ENCODE data around the gene APOA4. TPM values are rescaled to one million over a fixed set of nuclear protein-coding genes. Genes with fewer than 3 reads are reported as not detected.

The APOA4 gene
- total and polyA plus RNA-seq, 2 of the 13 experiments (the other 11 are each of a cell fraction or from before 2014, with no cell fraction given) = 3.8 to 7.2 TPM

- peak; percentile 36; the same call in 1 of the 2 replicates for TF ChIP-seq ZNF557 (CRISPR knock-in tag; IDR thresholded peaks at IDR 0.05)
- no peak for TF ChIP-seq ZNF18 (CRISPR knock-in tag; IDR thresholded peaks at IDR 0.05; ENCODE audit: insufficient replicate concordance)
- TF ChIP-seq ZNF589 (CRISPR knock-in tag; conservative IDR thresholded peaks at IDR 0.05) = peak; percentile 90
- TF ChIP-seq CTCF (CRISPR knock-in tag; IDR thresholded peaks at IDR 0.05) = 0 out of 2 replicates have a peak, but pooled peaks have one; percentile 24
- TF ChIP-seq ZBTB14 (CRISPR knock-in tag; IDR thresholded peaks at IDR 0.05) = no peak
- peak; percentile 83; the same call in 1 of the 2 replicates for TF ChIP-seq ZNF749 (CRISPR knock-in tag; IDR thresholded peaks at IDR 0.05; ENCODE audit: borderline replicate concordance)
- peak; percentile 85; the same call in 1 of the 2 replicates for TF ChIP-seq YEATS4 (CRISPR knock-in tag; IDR thresholded peaks at IDR 0.05; ENCODE audit: borderline replicate concordance)
- TF ChIP-seq DPF2 (CRISPR knock-in tag; IDR thresholded peaks at IDR 0.05; ENCODE audit: borderline replicate concordance, low read depth) = peak; percentile 77; the same call in 1 of the 2 replicates
- TF ChIP-seq ZKSCAN1 (IDR thresholded peaks at IDR 0.05; ENCODE audit: low read length) = peak; percentile 31; the same call in 1 of the 2 replicates
- TF ChIP-seq ZNF101 (CRISPR knock-in tag; IDR thresholded peaks at IDR 0.05; ENCODE audit: borderline replicate concordance, low read depth) = peak; percentile 72; the same call in 1 of the 2 replicates
- TF ChIP-seq ZNF503 (CRISPR knock-in tag; IDR thresholded peaks at IDR 0.05) = peak; percentile 66; the same call in 1 of the 2 replicates
- TF ChIP-seq ZNF326 (CRISPR knock-in tag; IDR thresholded peaks at IDR 0.05; ENCODE audit: borderline replicate concordance) = no peak
- no peak for TF ChIP-seq PRMT3 (CRISPR knock-in tag; IDR thresholded peaks at IDR 0.05; ENCODE audit: borderline replicate concordance, low read depth)
- peak; percentile 92 for TF ChIP-seq RXRB (CRISPR knock-in tag; IDR thresholded peaks at IDR 0.05; ENCODE audit: borderline replicate concordance)
- peak; percentile 23; the same call in 1 of the 2 replicates for TF ChIP-seq ETV5 (CRISPR knock-in tag; IDR thresholded peaks at IDR 0.05; ENCODE audit: borderline replicate concordance)
- no peak for TF ChIP-seq ZNF549 (CRISPR knock-in tag; IDR thresholded peaks at IDR 0.05)
- peak; percentile 95 for TF ChIP-seq SOX5 (CRISPR knock-in tag; IDR thresholded peaks at IDR 0.05; ENCODE audit: borderline replicate concordance)
- peak in 1 of 2 experiments; percentile 43; a peak in 1 of 4 replicates for TF ChIP-seq ATF4 (CRISPR knock-in tag; IDR thresholded peaks at IDR 0.05)
- TF ChIP-seq SALL1 (CRISPR knock-in tag; IDR thresholded peaks at IDR 0.05) = peak; percentile 94
These were observed 14.4 kb upstream of the APOA4 start, which contains the start of gene APOA1 (continued) for GRCh38 chr11:116837231-116838091.

All from HepG2 (cell line).